GM21360 (cell line): ENCODE results near the gene AOAH.
"Not testable (repeated sequence)": the region's sequence is repeated elsewhere in the genome, so short reads cannot be mapped to it uniquely, and the experiment has no call there.

Source experiments
- ATAC-seq: cut with Tn5 transposase; IDR thresholded peaks from one replicate; pipeline ENCODE4 v1.9.1; 2021; ENCODE audit warnings: mild to moderate bottlenecking, moderate library complexity; ENCODE audit not compliant: unreplicated experiment

AOAH gene

GRCh38 chr7:36475381-36475780 lies 248.9 kb downstream of the AOAH start:
- no peak for ATAC-seq

GRCh38 chr7:36475011-36475342 lies 249.3 kb downstream of the AOAH start:
- no peak for ATAC-seq

DNA sequence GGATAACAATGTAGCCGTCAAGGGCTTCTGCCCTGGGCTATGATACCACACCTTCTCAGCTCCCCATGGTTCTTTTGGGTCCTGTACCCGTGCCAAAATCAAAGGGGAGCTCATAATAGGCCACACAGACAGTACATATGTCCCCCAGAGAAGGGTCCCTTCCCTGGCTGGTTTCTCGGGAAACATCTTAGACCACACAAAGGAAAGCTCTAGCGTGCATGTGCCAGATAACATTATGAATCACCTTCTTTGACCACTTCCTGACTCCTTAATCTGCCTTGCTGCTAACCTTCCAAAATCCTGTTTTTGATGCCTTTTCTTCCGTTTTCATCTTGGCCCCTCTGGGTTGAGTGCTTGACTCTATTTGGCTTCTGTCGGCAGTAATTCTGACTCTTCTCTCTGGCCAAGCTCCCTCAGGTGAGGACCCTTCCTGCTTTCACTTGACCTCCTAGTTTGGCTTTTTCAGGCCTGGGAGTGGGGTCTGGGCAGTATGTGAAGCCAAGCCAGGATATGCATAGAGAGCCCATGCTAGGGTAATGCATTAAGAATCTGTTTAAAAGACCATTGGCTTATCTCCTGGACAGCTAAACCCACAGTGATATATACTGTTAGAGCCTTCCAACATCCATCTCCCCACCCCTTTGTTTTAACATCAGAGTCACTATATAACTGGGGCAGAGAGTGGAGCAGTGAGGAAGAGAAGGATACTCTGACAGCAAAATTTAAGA lies 249.8 kb downstream of the AOAH start:
- no peak for ATAC-seq

DNA sequence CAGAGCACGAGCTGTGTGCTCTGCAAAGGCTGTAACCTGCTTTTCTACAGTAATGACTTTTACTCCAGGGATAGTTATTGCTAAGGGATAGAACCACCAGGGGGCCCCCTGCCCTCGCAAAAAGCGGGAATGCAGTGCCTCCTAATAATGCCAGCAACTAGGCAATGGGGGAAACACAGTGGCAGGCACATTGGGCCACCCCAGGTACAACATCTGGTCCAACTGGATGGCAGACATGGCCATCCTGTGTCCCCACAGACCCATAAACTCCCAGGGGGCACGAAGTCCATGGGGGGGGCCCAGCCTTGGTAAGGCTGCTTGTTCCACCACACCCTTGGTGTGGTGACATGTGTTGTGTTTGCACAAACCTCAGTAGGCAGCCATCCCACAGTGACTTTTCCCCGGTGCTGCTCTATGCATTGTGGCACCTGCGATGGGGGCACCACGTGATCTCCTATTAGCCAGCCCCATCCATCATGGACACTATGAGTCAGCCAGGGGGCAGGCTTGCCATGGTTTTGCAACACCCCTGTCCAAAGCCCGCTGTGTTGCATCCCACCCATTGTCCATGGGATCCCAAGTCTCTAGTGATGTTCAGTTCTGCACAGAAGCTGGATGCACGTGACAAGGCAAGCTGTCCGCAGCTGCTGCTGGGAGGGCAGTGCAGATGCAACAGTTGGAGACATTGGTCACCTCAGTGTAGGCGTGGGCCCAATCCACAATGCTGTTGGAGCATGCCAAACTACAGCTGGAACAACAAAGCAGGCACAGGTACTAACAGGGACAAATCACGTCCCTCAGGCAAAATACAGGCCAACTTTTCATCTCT lies 250.6 kb downstream of the AOAH start:
- ATAC-seq, result no peak

- no peak for ATAC-seq
These were observed 252.1 kb downstream of the AOAH start for GRCh38 chr7:36472141-36472729.

- ATAC-seq, result no peak
These were observed 255.1 kb downstream of the AOAH start for GRCh38 chr7:36469236-36469635.

GRCh38 chr7:36468370-36469101 lies 255.8 kb downstream of the AOAH start:
- ATAC-seq, result no peak

DNA sequence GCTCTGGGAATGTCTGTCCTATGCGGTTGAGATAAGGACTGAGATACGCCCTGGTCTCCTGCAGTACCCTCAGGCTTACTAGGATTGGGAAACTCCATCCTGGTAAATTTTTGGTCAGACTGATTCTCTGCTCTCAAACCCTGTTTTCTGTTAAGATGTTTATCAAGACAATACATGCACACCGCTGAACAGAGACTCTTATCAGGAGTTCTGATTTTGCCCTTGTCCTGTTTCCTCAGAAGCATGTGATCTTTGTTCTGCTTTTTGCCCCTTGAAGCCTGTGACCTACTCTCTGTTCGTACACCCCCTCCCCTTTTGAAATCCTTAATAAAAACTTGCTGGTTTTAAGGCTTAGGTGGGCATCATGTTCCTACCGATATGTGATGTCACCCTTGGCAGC lies 258.3 kb downstream of the AOAH start:
- ATAC-seq, result not testable (repeated sequence)

- ATAC-seq, result no peak
These were observed 260.0 kb downstream of the AOAH start for GRCh38 chr7:36464271-36464670.
